Measurements from ENCODE around the gene GNL3.
A peak's percentile ranks its signal among the peaks of the same experiment; 100 is the strongest.

Gene GNL3

GRCh38 chr3:52689151-52689550 lies 3.3 kb downstream of the GNL3 start:
- no peak overlapping the region for H3K4me3 ChIP-seq (ENCODE audit: low read length)
- H3K4me1 ChIP-seq (ENCODE audit: control insufficient read depth, insufficient read depth, low read length), result peaks cover 33% of the 10 kb centered on the region
- H3K9ac ChIP-seq (ENCODE audit: low read length), result peak overlapping the region; percentile 99
- H3K27me3 ChIP-seq (replicated peaks; ENCODE audit: control insufficient read depth, insufficient read depth, low read length), result no peaks in the 10 kb centered on the region
- peaks cover 71% of the 10 kb centered on the region for H3K36me3 ChIP-seq (ENCODE audit: control insufficient read depth, insufficient read depth, low read length, severe bottlenecking)
- DNase-seq (ENCODE audit: low read depth), result no peak
- H3K9me3 ChIP-seq (ENCODE audit: control insufficient read depth, low read length), result no peaks in the 10 kb centered on the region

- no peak overlapping the region for H3K9ac ChIP-seq (ENCODE audit: low read length)
- peaks cover 24% of the 10 kb centered on the region for H3K4me1 ChIP-seq (ENCODE audit: control insufficient read depth, insufficient read depth, low read length)
- no peak for DNase-seq (ENCODE audit: low read depth)
- H3K4me3 ChIP-seq (ENCODE audit: low read length), result no peak overlapping the region
- H3K9me3 ChIP-seq (ENCODE audit: control insufficient read depth, low read length), result no peaks in the 10 kb centered on the region
- H3K27me3 ChIP-seq (replicated peaks; ENCODE audit: control insufficient read depth, insufficient read depth, low read length), result no peaks in the 10 kb centered on the region
- H3K36me3 ChIP-seq (ENCODE audit: control insufficient read depth, insufficient read depth, low read length, severe bottlenecking), result peaks cover 85% of the 10 kb centered on the region
These were observed 4.7 kb downstream of the GNL3 start for GRCh38 chr3:52690560-52690959.

DNA sequence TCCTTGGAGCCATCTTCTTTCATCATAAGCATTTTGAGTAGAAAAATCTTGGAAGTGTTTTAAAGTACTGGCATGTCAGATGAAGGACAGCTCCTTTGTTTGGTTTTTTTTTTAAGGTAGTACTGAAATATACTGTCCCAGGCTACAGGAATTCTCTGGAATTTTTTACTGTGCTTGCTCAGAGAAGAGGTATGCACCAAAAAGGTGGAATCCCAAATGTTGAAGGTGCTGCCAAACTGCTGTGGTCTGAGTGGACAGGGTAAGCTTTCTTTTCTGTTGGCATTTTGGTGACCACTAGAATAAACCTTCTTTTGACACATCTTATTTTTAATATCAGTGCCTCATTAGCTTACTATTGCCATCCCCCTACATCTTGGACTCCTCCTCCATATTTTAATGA lies 7.2 kb downstream of the GNL3 start:
- Histone ChIP-seq H3K9me3 (ENCODE audit: control insufficient read depth, low read length) (no peaks in the 10 kb centered on the region), H3K9ac (ENCODE audit: low read length) (peak overlapping the region; percentile 9), H3K27me3 (replicated peaks; ENCODE audit: control insufficient read depth, insufficient read depth, low read length) (no peaks in the 10 kb centered on the region)

GRCh38 chr3:52694528-52695189 lies 8.8 kb downstream of the GNL3 start:
- Histone ChIP-seq H3K9me3 (ENCODE audit: control insufficient read depth, low read length) (no peaks in the 10 kb centered on the region), H3K36me3 (ENCODE audit: control insufficient read depth, insufficient read depth, low read length, severe bottlenecking) (peaks cover 86% of the 10 kb centered on the region), H3K27me3 (replicated peaks; ENCODE audit: control insufficient read depth, insufficient read depth, low read length) (no peaks in the 10 kb centered on the region), H3K4me1 (ENCODE audit: control insufficient read depth, insufficient read depth, low read length) (peaks cover 7% of the 10 kb centered on the region), H3K4me3 (ENCODE audit: low read length) (no peak overlapping the region), H3K9ac (ENCODE audit: low read length) (no peak overlapping the region)
- no peak for DNase-seq (ENCODE audit: low read depth)

More for the DNA sequence above, 7.2 kb downstream of the GNL3 start:
- DNase-seq (ENCODE audit: low read depth), result no peak
- Histone ChIP-seq H3K36me3 (ENCODE audit: control insufficient read depth, insufficient read depth, low read length, severe bottlenecking) (peaks cover 99% of the 10 kb centered on the region), H3K4me1 (ENCODE audit: control insufficient read depth, insufficient read depth, low read length) (peaks cover 13% of the 10 kb centered on the region), H3K4me3 (ENCODE audit: low read length) (no peak overlapping the region)

GRCh38 chr3:52695798-52696671 lies 10.2 kb downstream of the GNL3 start:
- no peak for DNase-seq (ENCODE audit: low read depth)
- Histone ChIP-seq H3K9ac (ENCODE audit: low read length) (no peak overlapping the region), H3K4me1 (ENCODE audit: control insufficient read depth, insufficient read depth, low read length) (peaks cover 7% of the 10 kb centered on the region), H3K9me3 (ENCODE audit: control insufficient read depth, low read length) (no peaks in the 10 kb centered on the region), H3K36me3 (ENCODE audit: control insufficient read depth, insufficient read depth, low read length, severe bottlenecking) (peaks cover 78% of the 10 kb centered on the region), H3K27me3 (replicated peaks; ENCODE audit: control insufficient read depth, insufficient read depth, low read length) (no peaks in the 10 kb centered on the region), H3K4me3 (ENCODE audit: low read length) (no peak overlapping the region)

GRCh38 chr3:52696830-52697631 lies 11.2 kb downstream of the GNL3 start:
- no peak overlapping the region for H3K9ac ChIP-seq (ENCODE audit: low read length)
- H3K9me3 ChIP-seq (ENCODE audit: control insufficient read depth, low read length), result no peaks in the 10 kb centered on the region
- H3K27me3 ChIP-seq (replicated peaks; ENCODE audit: control insufficient read depth, insufficient read depth, low read length), result no peaks in the 10 kb centered on the region
- H3K4me1 ChIP-seq (ENCODE audit: control insufficient read depth, insufficient read depth, low read length), result peaks cover 7% of the 10 kb centered on the region
- H3K4me3 ChIP-seq (ENCODE audit: low read length), result no peak overlapping the region
- H3K36me3 ChIP-seq (ENCODE audit: control insufficient read depth, insufficient read depth, low read length, severe bottlenecking), result peaks cover 69% of the 10 kb centered on the region
- no peak for DNase-seq (ENCODE audit: low read depth)

DNA sequence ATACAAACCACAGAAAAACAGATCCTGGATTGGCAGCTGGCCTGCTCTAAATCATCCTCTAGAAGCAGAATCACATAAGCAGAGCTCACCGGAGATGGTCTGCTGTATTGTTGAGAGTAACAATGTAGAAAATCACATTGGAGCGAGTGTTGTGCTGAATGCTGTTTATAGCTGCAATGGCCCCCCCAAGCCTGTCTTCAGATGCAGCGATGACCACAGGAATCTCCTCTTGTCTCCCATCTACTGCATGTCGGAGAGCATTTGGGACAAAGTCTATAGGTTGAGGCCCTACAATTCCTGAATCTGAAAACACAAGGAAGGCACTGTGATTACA lies 11.8 kb downstream of the GNL3 start:
- DNase-seq (ENCODE audit: low read depth), result no peak
- Histone ChIP-seq H3K36me3 (ENCODE audit: control insufficient read depth, insufficient read depth, low read length, severe bottlenecking) (peaks cover 63% of the 10 kb centered on the region), H3K4me1 (ENCODE audit: control insufficient read depth, insufficient read depth, low read length) (peaks cover 7% of the 10 kb centered on the region), H3K4me3 (ENCODE audit: low read length) (no peak overlapping the region), H3K9me3 (ENCODE audit: control insufficient read depth, low read length) (no peaks in the 10 kb centered on the region), H3K27me3 (replicated peaks; ENCODE audit: control insufficient read depth, insufficient read depth, low read length) (no peaks in the 10 kb centered on the region), H3K9ac (ENCODE audit: low read length) (no peak overlapping the region)

GRCh38 chr3:52703341-52703740 lies 17.5 kb downstream of the GNL3 start:
- Histone ChIP-seq H3K27me3 (replicated peaks; ENCODE audit: control insufficient read depth, insufficient read depth, low read length) (no peaks in the 10 kb centered on the region), H3K9ac (ENCODE audit: low read length) (peak overlapping the region; percentile 97), H3K4me1 (ENCODE audit: control insufficient read depth, insufficient read depth, low read length) (peaks cover 27% of the 10 kb centered on the region), H3K9me3 (ENCODE audit: control insufficient read depth, low read length) (no peaks in the 10 kb centered on the region), H3K4me3 (ENCODE audit: low read length) (peak overlapping the region; percentile 96), H3K36me3 (ENCODE audit: control insufficient read depth, insufficient read depth, low read length, severe bottlenecking) (peaks cover 18% of the 10 kb centered on the region)
- DNase-seq (ENCODE audit: low read depth), result no peak

DNA sequence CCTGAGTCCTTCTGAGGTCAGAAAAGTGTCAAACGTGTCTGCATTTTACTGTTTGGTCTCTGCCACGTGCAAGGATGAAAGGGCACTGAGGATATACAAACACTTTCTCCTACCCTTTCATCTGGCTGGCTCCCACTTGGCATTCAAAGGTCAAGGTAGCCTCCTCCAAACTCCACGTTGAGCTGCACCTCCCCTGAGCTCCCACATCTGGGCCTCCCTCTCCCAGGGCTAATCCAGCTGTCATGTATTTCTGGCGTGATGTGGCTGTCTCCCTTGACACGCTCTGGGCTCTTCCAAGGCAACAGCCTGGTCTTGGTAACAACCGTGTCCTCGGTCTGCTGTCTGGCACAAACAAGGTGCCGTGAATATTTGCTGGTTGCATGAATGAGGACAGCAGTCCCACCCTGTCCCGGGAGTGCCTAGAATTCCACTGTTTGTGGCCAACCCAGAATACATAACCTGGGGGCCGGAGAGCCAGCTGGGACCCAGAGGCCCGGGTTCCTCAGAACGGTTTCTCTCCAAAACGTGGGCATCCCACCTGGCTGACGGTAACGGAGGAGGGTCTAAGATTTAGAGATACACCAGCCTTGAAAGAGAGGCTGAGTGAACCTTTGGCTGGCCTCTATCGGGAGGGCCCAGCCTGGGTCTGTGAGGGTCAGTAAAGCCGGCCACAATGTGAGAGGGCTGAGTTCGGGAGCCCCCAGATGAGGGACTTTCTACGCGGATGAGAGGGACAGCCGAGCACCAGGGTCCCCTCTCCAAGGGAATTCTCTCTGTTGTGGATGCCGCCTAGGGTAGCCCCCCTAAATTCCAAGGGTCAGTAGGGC lies 19.0 kb downstream of the GNL3 start:
- Histone ChIP-seq H3K4me1 (ENCODE audit: control insufficient read depth, insufficient read depth, low read length) (peaks cover 27% of the 10 kb centered on the region), H3K36me3 (ENCODE audit: control insufficient read depth, insufficient read depth, low read length, severe bottlenecking) (peaks cover 23% of the 10 kb centered on the region), H3K9me3 (ENCODE audit: control insufficient read depth, low read length) (no peaks in the 10 kb centered on the region), H3K27me3 (replicated peaks; ENCODE audit: control insufficient read depth, insufficient read depth, low read length) (no peaks in the 10 kb centered on the region), H3K9ac (ENCODE audit: low read length) (peak overlapping the region; percentile 97), H3K4me3 (ENCODE audit: low read length) (peak overlapping the region; percentile 96)
- peak; percentile 77 for DNase-seq (ENCODE audit: low read depth)

DNA sequence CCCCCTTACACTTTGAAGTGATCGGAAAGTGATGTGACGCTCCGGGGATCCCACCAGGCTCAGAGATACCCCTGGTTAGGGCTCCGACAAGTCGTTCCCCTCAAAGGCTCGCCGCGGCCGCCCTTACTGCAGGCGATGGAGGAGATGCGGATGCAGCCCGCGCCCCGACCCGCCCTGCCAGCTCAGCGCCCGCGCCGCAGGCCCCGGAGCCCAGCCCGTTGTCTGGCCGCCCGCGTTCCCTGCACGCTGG lies 19.5 kb downstream of the GNL3 start:
- H3K4me1 ChIP-seq (ENCODE audit: control insufficient read depth, insufficient read depth, low read length), result peaks cover 27% of the 10 kb centered on the region
- no peaks in the 10 kb centered on the region for H3K9me3 ChIP-seq (ENCODE audit: control insufficient read depth, low read length)
- DNase-seq (ENCODE audit: low read depth), result no peak
- peak overlapping the region; percentile 96 for H3K4me3 ChIP-seq (ENCODE audit: low read length)
- H3K36me3 ChIP-seq (ENCODE audit: control insufficient read depth, insufficient read depth, low read length, severe bottlenecking), result peaks cover 19% of the 10 kb centered on the region
- no peaks in the 10 kb centered on the region for H3K27me3 ChIP-seq (replicated peaks; ENCODE audit: control insufficient read depth, insufficient read depth, low read length)
- H3K9ac ChIP-seq (ENCODE audit: low read length), result peak overlapping the region; percentile 97
